ENCODE measurements around the gene RBMS1.

GRCh38 chr2:160463245-160463644 lies 30.4 kb downstream of the RBMS1 start:
- no peak for TF ChIP-seq CTCF (IDR thresholded peaks at IDR 0.05; ENCODE audit: low read depth, low read length, poor library complexity, severe bottlenecking)
- TF ChIP-seq EZH2phosphoT487 (IDR thresholded peaks at IDR 0.05; ENCODE audit: borderline replicate concordance, low read length) = no peak

All from DOHH2 (cell line).